Adrenal gland (tissue), 5 donors: ENCODE data around the gene SF3B1.
"Not testable (repeated sequence)": the region's sequence is repeated elsewhere in the genome, so short reads cannot be mapped to it uniquely, and the experiment has no call there.

Experiments
- POLR2A ChIP-seq, 2 donors: fragments of 450-650 bp; IDR thresholded peaks; one replicate each; pipeline ENCODE4 v1.6.1; 2017; ENCODE audit warnings: antibody characterized with exemption in 2 of 2, mild to moderate bottlenecking in 2 of 2, moderate library complexity in 1 of 2
- TF ChIP-seq, protein P1 (sequence below), 6 experiments: fragments of 450-650 bp in 4 of 6; fragments of 200-600 bp in 2 of 6; sonication (generic) in 1 of 6; IDR thresholded peaks; 1 replicate in 5 of 6; 2 replicates in 1 of 6; pipeline versions ENCODE4 v1.5.1 to v1.8.0; 2016 to 2021; ENCODE audit warnings: antibody characterized with exemption in 6 of 6, mild to moderate bottlenecking in 2 of 6, moderate library complexity in 1 of 6
- donor health status: DM: no; HTN: no; CAD: no.

GRCh38 chr2:197370664-197371063 lies 64.2 kb downstream of the SF3B1 start:
- TF ChIP-seq, protein P1, sequence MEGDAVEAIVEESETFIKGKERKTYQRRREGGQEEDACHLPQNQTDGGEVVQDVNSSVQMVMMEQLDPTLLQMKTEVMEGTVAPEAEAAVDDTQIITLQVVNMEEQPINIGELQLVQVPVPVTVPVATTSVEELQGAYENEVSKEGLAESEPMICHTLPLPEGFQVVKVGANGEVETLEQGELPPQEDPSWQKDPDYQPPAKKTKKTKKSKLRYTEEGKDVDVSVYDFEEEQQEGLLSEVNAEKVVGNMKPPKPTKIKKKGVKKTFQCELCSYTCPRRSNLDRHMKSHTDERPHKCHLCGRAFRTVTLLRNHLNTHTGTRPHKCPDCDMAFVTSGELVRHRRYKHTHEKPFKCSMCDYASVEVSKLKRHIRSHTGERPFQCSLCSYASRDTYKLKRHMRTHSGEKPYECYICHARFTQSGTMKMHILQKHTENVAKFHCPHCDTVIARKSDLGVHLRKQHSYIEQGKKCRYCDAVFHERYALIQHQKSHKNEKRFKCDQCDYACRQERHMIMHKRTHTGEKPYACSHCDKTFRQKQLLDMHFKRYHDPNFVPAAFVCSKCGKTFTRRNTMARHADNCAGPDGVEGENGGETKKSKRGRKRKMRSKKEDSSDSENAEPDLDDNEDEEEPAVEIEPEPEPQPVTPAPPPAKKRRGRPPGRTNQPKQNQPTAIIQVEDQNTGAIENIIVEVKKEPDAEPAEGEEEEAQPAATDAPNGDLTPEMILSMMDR (IDR thresholded peaks at IDR 0.05): not testable (repeated sequence)
- not testable (repeated sequence) for TF ChIP-seq POLR2A (IDR thresholded peaks at IDR 0.05)
